GM19240 (cell line): ENCODE results near the gene ADNP.
A peak's percentile ranks its signal among the peaks of the same experiment; 100 is the strongest.

ENCODE experiments used
- DNase-seq: peaks from one replicate; pipeline ENCODE4 v3.0.0; 2011; ENCODE audit warnings: low spot score; ENCODE audit not compliant: insufficient read length

Gene ADNP

DNA sequence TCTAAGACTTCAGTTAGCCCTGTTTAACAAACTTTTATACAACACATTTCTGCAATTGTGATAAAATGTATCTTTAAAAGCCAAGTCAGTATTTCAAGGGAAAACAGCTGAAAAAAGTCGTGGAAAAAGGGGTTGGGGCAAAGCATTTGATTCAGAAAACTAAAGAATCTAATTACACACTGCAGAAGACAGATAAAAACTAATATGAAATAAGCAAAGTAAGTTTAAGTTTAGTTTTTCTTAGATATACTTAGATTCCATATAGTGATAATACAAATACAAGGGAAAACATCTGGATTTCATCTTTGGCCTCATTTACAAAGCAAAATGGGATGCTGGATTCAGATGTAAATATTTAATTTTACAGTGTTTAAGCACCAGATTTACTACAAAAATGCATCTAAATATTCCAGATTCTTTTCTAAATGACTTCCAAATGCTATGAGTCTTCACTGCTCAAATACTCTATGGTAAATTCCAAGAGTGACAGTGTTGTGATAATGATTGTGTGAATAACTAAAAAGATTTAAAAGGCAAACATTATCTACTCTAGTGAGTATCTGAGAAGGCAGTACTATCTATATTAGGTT, 1.5 kb upstream of the ADNP start:
- no peak for DNase-seq

DNA sequence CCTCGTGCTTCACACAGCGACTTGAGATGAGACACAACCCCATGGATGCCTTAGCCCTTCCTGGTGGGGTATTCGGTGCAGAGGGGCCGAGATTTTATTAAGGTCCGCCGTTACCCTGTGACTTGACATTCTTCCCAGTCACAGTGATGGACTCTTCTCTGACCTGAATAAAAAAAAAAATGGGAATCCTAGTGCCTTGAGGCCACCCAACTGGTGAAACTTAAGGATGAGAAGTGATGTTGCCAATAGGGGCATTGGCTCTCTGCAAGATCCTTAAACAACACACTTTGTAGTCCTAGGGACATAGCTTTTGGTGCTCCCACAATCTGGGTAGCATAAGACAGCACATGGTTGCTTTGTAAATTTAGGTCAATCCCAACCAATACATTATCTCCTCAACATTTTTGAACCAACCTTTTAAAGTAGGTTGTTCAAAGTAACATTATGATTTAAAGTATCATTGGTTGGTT, 814 bp upstream of the ADNP start:
- DNase-seq: no peak

DNA sequence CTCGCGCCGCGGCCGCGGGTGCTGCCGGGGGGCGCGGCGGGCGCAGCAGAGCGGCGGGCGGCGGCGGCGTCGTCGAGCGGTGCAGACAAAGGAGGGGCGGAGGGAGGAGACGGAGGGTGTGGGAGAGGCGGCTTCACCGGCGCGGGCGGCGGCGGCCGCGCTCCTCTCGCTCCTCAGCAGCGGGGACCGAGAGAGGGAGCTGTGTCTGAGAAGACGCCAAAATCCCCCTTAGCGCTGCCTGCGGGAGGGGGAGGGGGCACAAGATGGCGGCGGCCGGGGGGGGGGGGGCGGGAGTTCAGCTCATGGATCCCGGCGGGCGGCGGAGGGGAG, 296 bp downstream of the ADNP start:
- no peak for DNase-seq

- DNase-seq: no peak
These were observed 880 bp downstream of the ADNP start for GRCh38 chr20:50930139-50930975.

- peak; percentile 88 for DNase-seq
These were observed 1.7 kb downstream of the ADNP start for GRCh38 chr20:50929299-50930138.

DNA sequence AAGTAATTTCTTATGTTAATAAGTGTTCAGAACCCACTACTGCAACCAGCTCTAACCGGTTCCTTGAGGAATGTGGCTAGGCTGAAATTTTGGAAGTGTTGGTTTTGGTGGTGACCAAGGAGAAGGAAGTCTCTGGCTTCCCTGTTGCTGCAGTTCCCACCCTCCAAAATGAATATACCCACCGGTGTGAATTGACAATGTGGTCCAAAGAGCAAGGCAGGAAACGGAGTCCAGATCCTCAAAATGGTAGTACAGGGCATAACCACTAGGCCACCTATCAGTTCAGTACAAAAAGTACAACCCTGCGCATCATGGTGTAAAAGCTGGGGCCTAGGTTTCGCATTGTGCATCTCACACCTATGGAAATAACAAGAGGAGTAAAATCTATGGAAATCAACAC, 2.8 kb downstream of the ADNP start:
- no peak for DNase-seq

DNA sequence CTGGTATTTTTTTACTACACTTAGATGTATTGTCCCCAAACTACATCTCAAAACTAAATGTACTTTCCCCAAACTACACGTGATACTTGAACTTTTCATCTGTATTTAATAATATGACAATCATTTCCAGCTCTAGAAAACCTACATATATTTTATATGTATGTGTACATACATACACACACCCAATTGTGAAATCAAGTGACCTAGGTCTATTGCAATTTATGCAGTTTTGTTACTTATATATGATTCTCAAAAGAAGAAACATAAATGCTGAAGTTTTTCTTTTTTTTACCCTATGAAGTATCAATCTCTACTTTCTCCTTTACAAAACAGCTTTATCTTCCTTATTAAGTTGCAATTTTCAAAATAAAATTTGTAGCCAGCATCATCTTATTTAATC, 4.7 kb downstream of the ADNP start:
- no peak for DNase-seq

DNA sequence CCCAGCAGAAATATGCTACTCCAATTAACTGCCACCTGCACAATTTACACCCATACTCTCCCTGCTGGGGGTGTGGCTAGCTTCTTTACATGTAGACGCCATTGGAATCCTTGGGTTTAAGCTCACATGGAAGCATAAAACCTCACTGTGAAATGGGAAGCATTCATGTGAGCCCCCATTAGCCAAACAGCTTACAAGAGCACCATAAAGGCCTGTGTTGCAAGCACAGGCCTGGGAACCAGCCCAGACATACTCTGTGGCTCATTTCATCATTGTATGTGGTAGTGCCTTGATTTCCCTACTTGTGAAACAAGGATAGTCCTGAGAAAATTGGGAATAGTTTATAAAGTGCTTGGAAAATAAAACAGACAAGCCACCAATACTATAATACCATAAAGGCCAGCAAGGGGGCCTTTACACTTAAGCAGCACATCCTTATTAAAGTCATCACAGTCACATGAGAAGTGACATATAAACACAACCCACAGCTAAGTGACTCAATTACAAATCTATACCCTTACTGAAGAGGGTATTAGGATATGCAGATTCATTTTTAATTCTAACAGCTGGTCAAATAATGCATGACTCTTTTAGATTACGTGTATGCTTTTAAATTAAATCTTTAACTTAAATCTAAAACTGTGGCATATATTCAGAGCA, 6.8 kb downstream of the ADNP start:
- DNase-seq: no peak

GRCh38 chr20:50921803-50922501, 9.3 kb downstream of the ADNP start:
- DNase-seq: no peak

- no peak for DNase-seq
These were observed 10.2 kb downstream of the ADNP start for GRCh38 chr20:50920997-50921396.

DNA sequence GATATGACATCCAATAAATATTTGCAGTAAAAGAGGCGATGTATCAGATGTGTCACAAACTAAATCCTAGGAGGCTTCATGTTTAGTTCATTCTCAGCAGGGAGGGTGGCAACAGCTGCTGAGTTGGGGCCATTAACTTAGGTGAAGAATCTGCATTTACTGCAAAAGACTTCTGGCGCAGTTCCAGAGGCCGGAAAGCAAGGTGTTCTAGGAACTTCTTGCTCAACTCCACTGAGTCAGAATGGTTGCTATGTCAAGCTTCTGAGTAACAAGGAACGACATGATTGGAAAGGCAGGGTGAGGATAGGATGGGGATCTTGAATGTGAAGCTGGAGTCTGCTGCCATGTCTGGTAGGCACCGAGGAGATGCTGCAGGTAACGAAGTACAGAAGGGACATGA, 11.7 kb downstream of the ADNP start:
- DNase-seq: no peak

DNA sequence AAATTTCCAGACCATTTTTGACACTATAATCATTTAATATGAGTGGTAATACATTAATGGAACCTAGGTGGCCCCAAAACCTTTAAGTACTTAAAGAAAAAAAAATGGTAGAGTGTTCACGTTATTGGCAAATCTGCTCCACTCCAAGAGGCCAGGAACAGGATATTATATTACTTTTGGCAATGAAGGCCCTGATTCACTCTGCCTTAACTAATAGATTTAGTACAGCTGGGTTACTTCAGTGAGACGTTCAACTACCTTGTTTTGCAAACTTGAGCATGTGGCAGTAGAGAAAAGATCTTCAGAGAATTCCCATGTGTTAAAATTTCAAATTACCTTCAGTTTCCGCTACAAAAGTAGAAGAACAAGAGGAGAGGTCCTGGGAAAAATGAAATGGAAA, 12.8 kb downstream of the ADNP start:
- no peak for DNase-seq

DNA sequence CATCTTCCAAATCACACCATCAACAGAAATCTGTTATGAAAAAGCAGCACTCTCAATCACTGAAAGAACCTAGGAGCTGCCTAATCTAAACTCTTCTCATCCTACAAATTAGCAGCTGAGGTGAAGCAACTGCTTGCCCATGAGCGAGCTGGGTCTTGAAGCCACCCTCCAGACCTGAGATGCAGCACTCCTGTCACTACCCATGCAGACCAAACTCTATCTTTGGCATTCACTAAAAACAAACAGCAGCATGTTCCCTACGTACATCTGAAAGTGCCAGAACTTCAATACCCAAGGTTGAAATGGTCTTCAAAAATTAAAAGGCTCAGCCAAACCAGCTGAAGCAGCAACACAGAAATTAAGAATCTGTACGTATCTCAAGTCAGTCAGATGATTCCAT, 14.3 kb downstream of the ADNP start:
- DNase-seq: no peak

DNA sequence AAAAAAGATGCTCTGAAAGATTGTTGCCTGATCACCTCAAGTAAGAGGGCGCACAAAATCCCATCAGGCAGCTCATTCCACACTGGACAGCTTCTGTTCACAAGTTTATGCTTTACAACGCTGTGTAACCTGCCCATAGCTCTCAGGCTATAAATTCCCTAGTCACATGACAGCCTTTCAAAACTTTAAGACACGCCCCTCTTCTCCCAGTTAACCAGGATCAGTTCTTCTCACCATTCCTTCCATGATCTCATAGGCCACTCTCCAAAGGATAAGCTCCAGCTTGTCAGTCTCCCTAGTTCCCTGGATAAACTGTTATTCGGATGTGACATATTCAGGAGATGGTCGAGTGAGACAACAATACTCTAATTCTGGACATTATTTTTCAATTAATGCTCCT, 15.0 kb downstream of the ADNP start:
- DNase-seq: no peak

DNA sequence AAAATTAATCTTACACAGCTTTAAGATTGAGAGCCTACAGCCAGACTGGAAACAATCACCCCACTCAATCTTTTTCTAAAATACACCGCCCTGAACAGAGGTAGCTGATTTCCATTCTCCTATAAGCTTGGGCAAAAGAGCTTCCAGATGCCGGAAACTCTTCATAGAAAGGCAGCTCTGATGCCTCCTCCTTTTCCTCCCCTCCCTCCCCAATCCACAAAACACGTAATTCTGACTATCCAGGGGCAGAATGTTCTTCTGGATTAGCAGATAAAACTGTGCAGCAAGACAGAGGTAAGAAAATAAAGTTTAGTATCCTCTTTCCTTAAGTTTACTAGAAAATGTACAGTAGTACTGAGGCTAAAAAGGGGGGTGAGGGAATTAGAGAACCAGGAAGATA, 15.8 kb downstream of the ADNP start:
- DNase-seq: no peak

DNA sequence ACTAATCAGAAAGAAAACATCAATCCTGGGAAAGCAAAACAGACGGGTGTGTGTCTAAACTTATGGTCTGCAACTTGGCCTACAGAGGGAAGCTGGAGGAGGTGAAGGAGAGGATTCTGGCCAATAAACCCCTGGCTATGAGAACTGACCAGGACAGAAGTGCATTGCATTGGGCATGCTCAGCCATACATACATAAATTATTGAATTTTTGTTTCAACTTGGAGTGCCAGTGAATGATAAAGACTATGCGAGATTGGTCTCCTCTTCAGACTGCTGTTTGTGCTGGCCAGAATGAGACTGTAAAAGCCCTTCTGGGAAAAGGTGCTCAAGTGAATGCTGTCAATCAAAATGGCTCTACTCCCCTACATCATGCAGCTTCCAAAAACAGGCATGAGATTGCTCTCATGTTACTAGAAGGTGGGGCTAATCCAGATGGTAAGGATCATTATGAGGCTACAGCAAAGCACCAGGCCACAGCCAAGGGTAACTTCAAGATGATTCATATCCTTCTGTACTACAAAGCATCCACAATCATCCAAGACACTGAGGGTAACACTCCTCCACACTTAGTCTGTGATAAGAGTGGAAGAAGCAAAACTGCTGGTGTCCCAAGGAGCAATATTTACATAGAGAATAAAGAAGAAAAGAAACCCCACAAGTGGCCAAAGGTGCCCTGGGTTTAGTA, 17.4 kb downstream of the ADNP start:
- no peak for DNase-seq

- no peak for DNase-seq
These were observed 19.5 kb downstream of the ADNP start for GRCh38 chr20:50911716-50912115.

GRCh38 chr20:50911030-50911429, 20.2 kb downstream of the ADNP start:
- DNase-seq: no peak

GRCh38 chr20:50909413-50909812, 21.8 kb downstream of the ADNP start:
- DNase-seq: no peak

GRCh38 chr20:50904067-50904570, 27.1 kb downstream of the ADNP start:
- DNase-seq: no peak
